ENCODE results near the gene ATIC. TPM values are rescaled to one million over a fixed set of nuclear protein-coding genes. Genes with fewer than 3 reads are reported as not detected.

Gene ATIC
- total and polyA plus RNA-seq, 2 of the 8 experiments (the other 6 are each of a cell fraction or from before 2014, with no cell fraction given): 139 to 319 TPM

GRCh38 chr2:215379039-215379438, 67.2 kb downstream of the ATIC start (continued):
- no peak for TF ChIP-seq TAF7 (optimal IDR thresholded peaks at IDR 0.05; ENCODE audit: borderline replicate concordance, low read depth, low read length)
- TF ChIP-seq CHD1 (IDR thresholded peaks at IDR 0.05; ENCODE audit: low read depth, low read length): no peak
- TF ChIP-seq ZNF274 (IDR thresholded peaks at IDR 0.05; ENCODE audit: borderline replicate concordance, extremely low read depth, low read length): no peak
- TF ChIP-seq RAD21 (IDR thresholded peaks at IDR 0.05 in 1 of 2, conservative IDR thresholded peaks at IDR 0.05 in 1 of 2; ENCODE audit: low read depth in 2 of 2, low read length in 2 of 2): no peak
- no peak for TF ChIP-seq ATF3 (IDR thresholded peaks at IDR 0.05; ENCODE audit: insufficient read depth, low read depth, low read length)
- no peak for TF ChIP-seq SAP30 (IDR thresholded peaks at IDR 0.05; ENCODE audit: insufficient read depth, insufficient replicate concordance, low read length)
- TF ChIP-seq SIRT6 (IDR thresholded peaks at IDR 0.05; ENCODE audit: low read length): no peak
